Cardiac muscle cell (in vitro differentiated cells and primary cell): ENCODE data around the gene BBLN. TPM values are rescaled to one million over a fixed set of nuclear protein-coding genes. Genes with fewer than 3 reads are reported as not detected.
A peak's percentile ranks its signal among the peaks of the same experiment; 100 is the strongest.

Experiments used
- DNase-seq, 2 donors: peaks; one replicate each; pipeline versions ENCODE4 v3.0.0 to v3.0.0-alpha.2; 2010 to 2017; ENCODE audit warnings: low read depth in 1 of 2, low spot score in 1 of 2
- H3K27ac ChIP-seq: fragments of 200-600 bp; sonication (generic); 2 replicates; pipeline ENCODE4 v1.5.1; 2016
- H3K27me3 ChIP-seq: fragments of 200-600 bp; sonication (generic); 2 replicates; pipeline ENCODE4 v1.6.0; 2016; ENCODE audit warnings: control low read depth
- H3K36me3 ChIP-seq: fragments of 200-600 bp; sonication (generic); 2 replicates; pipeline ENCODE4 v1.5.1; 2016; ENCODE audit warnings: control low read depth
- H3K4me1 ChIP-seq: fragments of 200-600 bp; sonication (generic); 2 replicates; pipeline ENCODE4 v1.8.1; 2017; ENCODE audit warnings: low read depth, mild to moderate bottlenecking, mixed run types
- H3K4me3 ChIP-seq: fragments of 200-600 bp; sonication (generic); 2 replicates; pipeline ENCODE4 v1.5.1; 2016; ENCODE audit warnings: mild to moderate bottlenecking
- H3K9me3 ChIP-seq: fragments of 200-600 bp; sonication (generic); 2 replicates; pipeline ENCODE4 v1.5.1; 2017; ENCODE audit warnings: low read depth, mild to moderate bottlenecking, control low read depth
- polyA plus RNA-seq: library from polyadenylated mRNA; unstranded; fragments of >200 nt; fragmentation: Nextera tagmentation; extraction: Ambion mirVana; gene quantifications from 2 replicates; pipeline ENCODE4 v1.2.1, GENCODE V29; 2016
- total RNA-seq: library from RNA; depleted of rRNA; stranded (reverse); fragments of >200 nt; gene quantifications from 2 replicates; pipeline ENCODE4 v1.2.3, GENCODE V29; 2016
- TF ChIP-seq, protein P1 (sequence below): IDR thresholded peaks from 2 replicates; pipeline ENCODE4 v1.5.1; 2012; ENCODE audit warnings: low read depth, mild to moderate bottlenecking, low read length

BBLN gene
- total and polyA plus RNA-seq, 2 experiments from 2014 or later, result 243 to 729 TPM

DNA sequence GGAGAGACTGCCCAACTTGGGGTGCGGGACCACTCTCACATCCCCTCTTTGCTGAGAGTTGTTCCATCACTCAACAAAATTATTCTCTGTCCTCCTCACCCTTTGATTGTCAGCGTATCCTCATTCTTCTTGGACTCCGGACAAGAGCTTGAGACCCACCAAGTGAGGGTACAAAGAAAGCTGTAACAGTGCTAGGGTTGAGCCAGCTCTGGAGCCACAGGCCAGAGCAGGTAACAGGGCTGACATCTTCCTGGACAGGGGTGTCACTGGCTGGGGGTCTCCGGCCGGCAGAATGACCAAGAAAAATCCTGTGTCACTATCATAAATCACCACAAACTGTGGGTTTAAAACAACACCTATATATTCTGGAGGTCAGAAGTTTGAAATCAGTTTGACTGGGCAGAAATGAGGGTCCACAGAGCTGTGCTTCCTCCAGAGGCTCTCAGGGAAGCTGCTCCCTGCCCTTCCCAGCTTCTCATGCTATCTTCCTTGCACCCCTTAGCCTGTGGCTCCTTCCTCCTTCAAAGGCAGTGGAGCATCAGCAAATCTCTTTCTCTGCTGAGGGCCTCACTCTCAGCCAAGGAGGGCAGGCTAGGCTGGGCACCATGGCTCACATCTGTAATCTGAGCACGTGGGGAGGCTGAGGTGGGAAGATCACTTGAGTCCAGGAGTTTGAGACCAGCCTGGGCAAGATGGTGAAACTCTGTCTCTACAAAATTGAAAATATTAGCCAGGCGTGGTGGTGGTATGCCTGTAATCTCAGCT is 4.1 kb upstream of the BBLN start:
- Histone ChIP-seq H3K9me3 (no peaks in the 10 kb centered on the region), H3K4me3 (no peak overlapping the region), H3K4me1 (no peaks in the 10 kb centered on the region), H3K27me3 (no peaks in the 10 kb centered on the region), H3K36me3 (no peaks in the 10 kb centered on the region), H3K27ac (no peak overlapping the region)
- DNase-seq, result no peak
- TF ChIP-seq, protein P1, sequence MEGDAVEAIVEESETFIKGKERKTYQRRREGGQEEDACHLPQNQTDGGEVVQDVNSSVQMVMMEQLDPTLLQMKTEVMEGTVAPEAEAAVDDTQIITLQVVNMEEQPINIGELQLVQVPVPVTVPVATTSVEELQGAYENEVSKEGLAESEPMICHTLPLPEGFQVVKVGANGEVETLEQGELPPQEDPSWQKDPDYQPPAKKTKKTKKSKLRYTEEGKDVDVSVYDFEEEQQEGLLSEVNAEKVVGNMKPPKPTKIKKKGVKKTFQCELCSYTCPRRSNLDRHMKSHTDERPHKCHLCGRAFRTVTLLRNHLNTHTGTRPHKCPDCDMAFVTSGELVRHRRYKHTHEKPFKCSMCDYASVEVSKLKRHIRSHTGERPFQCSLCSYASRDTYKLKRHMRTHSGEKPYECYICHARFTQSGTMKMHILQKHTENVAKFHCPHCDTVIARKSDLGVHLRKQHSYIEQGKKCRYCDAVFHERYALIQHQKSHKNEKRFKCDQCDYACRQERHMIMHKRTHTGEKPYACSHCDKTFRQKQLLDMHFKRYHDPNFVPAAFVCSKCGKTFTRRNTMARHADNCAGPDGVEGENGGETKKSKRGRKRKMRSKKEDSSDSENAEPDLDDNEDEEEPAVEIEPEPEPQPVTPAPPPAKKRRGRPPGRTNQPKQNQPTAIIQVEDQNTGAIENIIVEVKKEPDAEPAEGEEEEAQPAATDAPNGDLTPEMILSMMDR, result no peak

DNA sequence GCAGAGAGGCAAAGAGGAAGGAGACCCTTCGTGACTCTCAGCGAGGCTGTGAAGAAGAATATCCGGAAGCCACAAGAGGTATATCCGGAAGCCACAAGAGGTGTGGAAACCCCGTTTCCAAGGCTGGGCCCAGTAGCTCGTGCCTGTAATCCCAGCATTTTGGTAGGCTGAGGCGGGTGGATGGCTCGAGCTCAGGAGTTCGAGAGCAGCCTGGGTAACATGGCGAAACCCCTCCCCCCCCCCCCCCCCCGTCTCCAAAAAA is 612 bp upstream of the BBLN start:
- no peaks in the 10 kb centered on the region for H3K4me1 ChIP-seq
- peak overlapping the region; percentile 9 for H3K4me3 ChIP-seq
- TF ChIP-seq, protein P1, result no peak
- no peaks in the 10 kb centered on the region for H3K9me3 ChIP-seq
- DNase-seq, result no peak
- H3K27me3 ChIP-seq, result no peaks in the 10 kb centered on the region
- peaks cover 7% of the 10 kb centered on the region for H3K36me3 ChIP-seq
- H3K27ac ChIP-seq, result no peak overlapping the region

DNA sequence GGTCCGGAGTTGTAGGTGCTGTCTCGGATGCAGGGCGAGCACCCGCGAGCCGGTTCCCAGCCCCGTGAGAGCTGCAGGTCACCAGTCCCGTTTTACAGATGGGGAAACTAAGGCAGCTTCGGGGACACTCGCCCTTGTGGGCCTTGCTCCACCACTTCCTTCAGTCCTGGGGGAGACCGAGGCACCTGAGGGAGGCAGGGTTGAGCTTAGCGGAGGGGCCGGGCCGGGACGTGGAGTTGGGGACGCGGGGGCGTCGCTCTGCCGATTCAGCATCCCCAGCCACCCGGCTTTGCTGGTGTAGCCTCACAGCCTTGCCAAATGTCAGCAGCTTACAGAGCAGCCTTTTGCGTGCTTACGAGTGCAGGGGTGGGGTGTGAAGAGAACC is 530 bp downstream of the BBLN start:
- Histone ChIP-seq H3K27ac (no peak overlapping the region), H3K4me1 (no peaks in the 10 kb centered on the region), H3K27me3 (no peaks in the 10 kb centered on the region), H3K36me3 (peaks cover 9% of the 10 kb centered on the region), H3K4me3 (peak overlapping the region; percentile 76), H3K9me3 (no peaks in the 10 kb centered on the region)
- TF ChIP-seq, protein P1, result no peak
- peak in 1 of 2 donors; percentile 22 for DNase-seq

DNA sequence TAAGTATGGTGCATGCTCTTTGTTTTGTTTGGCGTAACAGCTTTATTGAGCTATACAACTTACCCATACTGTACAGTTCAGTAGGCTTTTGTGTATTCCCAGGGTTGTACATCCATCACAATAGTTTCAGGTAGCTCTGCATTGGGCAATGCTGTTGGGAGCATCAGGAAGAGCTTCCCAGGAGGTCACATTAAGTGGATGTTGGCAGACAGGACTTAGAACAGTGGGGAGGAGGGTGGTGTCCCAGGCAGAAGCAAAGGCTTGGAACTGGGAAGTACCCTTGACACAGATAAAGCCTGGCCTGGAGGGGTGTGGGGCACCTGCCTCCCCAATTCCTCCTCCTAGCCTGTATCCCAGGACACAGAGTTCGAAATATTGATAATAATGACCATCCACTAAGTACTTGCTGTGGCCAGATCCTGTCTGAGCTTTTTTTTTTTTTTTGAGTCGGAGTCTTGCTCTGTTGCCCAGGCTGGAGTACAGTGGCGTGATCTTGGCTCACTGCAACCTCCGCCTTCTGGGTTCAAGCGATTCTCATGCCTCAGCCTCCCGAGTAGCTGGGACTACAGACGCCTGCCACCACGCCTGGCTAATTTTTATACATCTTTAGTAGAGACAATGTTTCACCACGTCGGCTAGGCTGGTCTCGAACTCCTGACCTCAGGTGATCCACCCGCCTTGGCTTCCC is 1.3 kb downstream of the BBLN start:
- Histone ChIP-seq H3K27ac (no peak overlapping the region), H3K4me1 (no peaks in the 10 kb centered on the region), H3K36me3 (peaks cover 16% of the 10 kb centered on the region), H3K4me3 (no peak overlapping the region), H3K9me3 (no peaks in the 10 kb centered on the region), H3K27me3 (no peaks in the 10 kb centered on the region)
- TF ChIP-seq, protein P1, result no peak
- no peak for DNase-seq

DNA sequence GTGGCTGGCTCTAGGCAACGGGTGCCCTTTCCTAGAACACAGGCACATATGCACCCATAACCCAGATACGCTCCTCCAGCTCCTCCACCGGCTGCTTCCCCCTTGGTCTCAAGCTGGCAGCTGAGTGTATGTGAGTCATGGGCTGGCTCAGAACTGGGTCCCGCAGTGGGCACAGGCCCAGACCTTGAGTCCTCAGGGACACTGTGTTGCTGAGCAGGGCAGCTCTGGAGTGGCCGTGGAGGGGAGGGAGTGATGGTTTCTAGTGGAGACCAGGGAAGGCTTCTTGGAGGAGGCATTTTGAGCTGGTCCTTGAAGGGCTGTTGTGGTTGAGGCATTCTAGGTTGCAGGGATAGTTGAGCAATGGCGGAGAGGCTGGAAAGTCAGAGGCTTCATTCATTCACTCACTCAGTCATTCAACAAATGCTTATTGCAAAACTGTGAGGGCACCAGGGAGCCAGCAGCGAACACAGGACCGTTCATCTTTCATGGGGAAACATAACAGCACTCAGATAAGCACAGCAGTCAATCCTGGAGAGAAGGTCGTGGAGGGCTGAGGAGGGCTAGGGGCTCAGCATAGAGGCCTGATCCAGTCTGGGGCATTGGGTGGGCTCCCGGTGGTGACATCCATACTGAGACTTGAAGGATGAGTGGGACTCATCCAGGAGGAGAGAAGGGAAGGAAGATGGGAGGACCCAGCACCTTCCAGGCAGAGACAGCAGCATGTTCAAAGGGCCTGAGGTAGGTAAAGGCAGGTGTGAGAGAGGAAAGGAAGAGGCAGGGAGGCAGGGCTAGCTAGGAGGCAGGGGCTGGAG is 2.4 kb downstream of the BBLN start:
- H3K27me3 ChIP-seq, result no peaks in the 10 kb centered on the region
- no peaks in the 10 kb centered on the region for H3K4me1 ChIP-seq
- H3K27ac ChIP-seq, result no peak overlapping the region
- TF ChIP-seq, protein P1, result no peak
- DNase-seq, result peak in 1 of 2 donors; percentile 28
- no peak overlapping the region for H3K4me3 ChIP-seq
- peaks cover 26% of the 10 kb centered on the region for H3K36me3 ChIP-seq
- H3K9me3 ChIP-seq, result no peaks in the 10 kb centered on the region
